Heart left ventricle (tissue), 16 donors: Measurements from ENCODE around the gene COL23A1. TPM values are rescaled to one million over a fixed set of nuclear protein-coding genes. Genes with fewer than 3 reads are reported as not detected.

ENCODE experiments used
- ATAC-seq, 4 donors: fragments of 200-7000 bp; cut with Tn5 transposase; one replicate each; pipeline ENCODE4 v1.9.1; 2020 to 2022; ENCODE audit warnings: moderate library complexity in 4 of 4, mild to moderate bottlenecking in 3 of 4, moderate number of reproducible peaks in 1 of 4
- DNase-seq, 5 donors: peaks; one replicate each; pipeline ENCODE4 v3.0.0-alpha.2; 2020
- H3K27ac ChIP-seq, 12 donors: fragments of 200-600 bp; sonication (generic) in 4 of 12; one replicate each; pipeline versions ENCODE4 v1.5.0 to v1.8.0; 2016 to 2022; ENCODE audit warnings: mild to moderate bottlenecking in 2 of 12
- H3K27me3 ChIP-seq, 9 donors: fragments of 200-600 bp; sonication (generic) in 2 of 9; one replicate each; pipeline versions ENCODE4 v1.5.1 to v1.8.0; 2016 to 2022; ENCODE audit warnings: mild to moderate bottlenecking in 3 of 9
- H3K36me3 ChIP-seq, 9 donors: fragments of 200-600 bp; sonication (generic) in 2 of 9; one replicate each; pipeline versions ENCODE4 v1.5.0 to v1.8.0; 2018 to 2022; ENCODE audit warnings: mild to moderate bottlenecking in 2 of 9
- H3K4me1 ChIP-seq, 12 donors: fragments of 200-600 bp; sonication (generic) in 4 of 12; one replicate each; pipeline versions ENCODE4 v1.5.0 to v1.8.0; 2016 to 2022; ENCODE audit warnings: mild to moderate bottlenecking in 3 of 12
- H3K4me3 ChIP-seq, 12 donors: fragments of 200-600 bp; sonication (generic) in 4 of 12; one replicate each; pipeline versions ENCODE4 v1.5.0 to v1.8.0; 2017 to 2022; ENCODE audit warnings: mild to moderate bottlenecking in 9 of 12, moderate library complexity in 4 of 12
- H3K9me3 ChIP-seq, 12 donors: fragments of 200-600 bp; sonication (generic) in 4 of 12; one replicate each; pipeline versions ENCODE4 v1.5.0 to v1.8.0; 2016 to 2022; ENCODE audit warnings: mild to moderate bottlenecking in 1 of 12
- POLR2A ChIP-seq, 2 donors: fragments of 450-650 bp; IDR thresholded peaks; one replicate each; pipeline ENCODE4 v1.6.1; 2017; ENCODE audit warnings: antibody characterized with exemption in 2 of 2, mild to moderate bottlenecking in 2 of 2, moderate library complexity in 2 of 2
- WGBS, 4 donors: extraction: QIAGEN DNeasy Blood & Tissue Kit in 2 of 4; methylation state at CpG; one replicate each; pipeline versions ENCODE4 v1.1.5 to v1.1.7; 2013 to 2018; 5-methylcytosine and 5-hydroxymethylcytosine counted together
- intact Hi-C, 10 donors: fragments of 100-400 bp; cut with DNase I; formaldehyde crosslinking; loops; one replicate each; pipeline versions ENCODE4 v1.11.1 to v1.14.2; 2022
- polyA plus RNA-seq, 2 donors: library from polyadenylated mRNA; stranded (reverse); fragments of 200-250 nt; gene quantifications; one replicate each; pipeline ENCODE4 v1.2.3, GENCODE V29; 2013
- total RNA-seq, 9 donors: library from RNA; depleted of rRNA in 2 of 9; stranded (reverse); fragments of >200 nt in 2 of 9; fragmentation: NEBNext Ultra II Directional in 3 of 9; extraction: Animal tissue kit (Norgen Biotek cat#: 25700) in 3 of 9; gene quantifications; one replicate each; pipeline versions ENCODE4 v1.1.0 to v1.2.4, GENCODE V29; 2016 to 2023
- TF ChIP-seq, protein P1 (sequence below), 12 donors: fragments of 200-600 bp; sonication (generic) in 4 of 12; IDR thresholded peaks; one replicate each; pipeline versions ENCODE4 v1.5.0 to v1.8.0; 2018 to 2022; ENCODE audit warnings: antibody characterized with exemption in 12 of 12, mild to moderate bottlenecking in 5 of 12
- donor health status: ischemic (EF 13 %, LVEDD 7.1; RV severe dilation, severe dysfunction).
- donor health status: healthy with polysubstance abuse.
- donor health status: DM: no; HTN: yes; CAD: no.
- donor health status: DM: no; HTN: no; CAD: no.
- donor health status: ischemic (EF 25% LVEDD 6.9; RV normal size, moderate dysfunction).
- donor health status: ischemic (EF 25% LVEDD 5.7; RV mildly dilated, moderate dysfunction).
- donor health status: healthy.
- donor health status: DM: yes; HTN: yes; CAD: no.
- donor health status: ischemic (EF 35%, LVEDD 5.7; RV mildly dilated, moderate dysfunction).
- donor health status: nonischemic (EF 11% LVEDD 7.7; RV severe dilation, severe dysfunction).
- donor health status: DM: yes; HTN: yes; CAD: no.
- donor health status: PGD.
- donor health status: ischemic (EF 29% LVEDD 5.4; RV normal size, mild dysfunction).
- donor health status: nonischemic (EF 23%, LVEDD 6.1; RV moderate dilation, normal function).

COL23A1 gene
- total and polyA plus RNA-seq, 11 donors: 6.0 to 33.0 (median 18.8) TPM

DNA sequence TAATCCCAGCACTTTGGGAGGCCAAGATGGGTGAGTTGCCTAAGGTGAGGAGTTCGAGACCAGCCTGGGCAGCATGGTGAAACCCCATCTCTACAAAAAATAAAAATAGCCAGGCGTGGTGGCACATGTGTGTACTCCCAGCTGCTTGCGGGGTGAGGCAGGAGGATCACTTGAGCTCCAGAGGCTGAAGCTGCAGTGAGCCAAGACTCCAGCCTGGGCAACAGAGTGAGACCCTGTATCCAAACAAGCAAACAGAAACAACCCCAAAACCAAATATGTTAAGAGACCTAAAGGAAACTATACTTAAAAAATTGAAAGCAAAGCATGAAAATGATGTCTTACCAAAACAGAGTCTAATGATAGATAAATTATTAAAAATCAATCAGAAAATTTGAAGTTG lies 373.4 kb downstream of the COL23A1 start:
- no peak overlapping the region for H3K27ac ChIP-seq
- WGBS, 4 donors: 89 to 98% (median 94%) methylated on average over 3 of the region's 3 CpGs
- H3K9me3 ChIP-seq: no peaks in the 10 kb centered on the region
- TF ChIP-seq POLR2A (IDR thresholded peaks at IDR 0.05): no peak
- TF ChIP-seq, protein P1, sequence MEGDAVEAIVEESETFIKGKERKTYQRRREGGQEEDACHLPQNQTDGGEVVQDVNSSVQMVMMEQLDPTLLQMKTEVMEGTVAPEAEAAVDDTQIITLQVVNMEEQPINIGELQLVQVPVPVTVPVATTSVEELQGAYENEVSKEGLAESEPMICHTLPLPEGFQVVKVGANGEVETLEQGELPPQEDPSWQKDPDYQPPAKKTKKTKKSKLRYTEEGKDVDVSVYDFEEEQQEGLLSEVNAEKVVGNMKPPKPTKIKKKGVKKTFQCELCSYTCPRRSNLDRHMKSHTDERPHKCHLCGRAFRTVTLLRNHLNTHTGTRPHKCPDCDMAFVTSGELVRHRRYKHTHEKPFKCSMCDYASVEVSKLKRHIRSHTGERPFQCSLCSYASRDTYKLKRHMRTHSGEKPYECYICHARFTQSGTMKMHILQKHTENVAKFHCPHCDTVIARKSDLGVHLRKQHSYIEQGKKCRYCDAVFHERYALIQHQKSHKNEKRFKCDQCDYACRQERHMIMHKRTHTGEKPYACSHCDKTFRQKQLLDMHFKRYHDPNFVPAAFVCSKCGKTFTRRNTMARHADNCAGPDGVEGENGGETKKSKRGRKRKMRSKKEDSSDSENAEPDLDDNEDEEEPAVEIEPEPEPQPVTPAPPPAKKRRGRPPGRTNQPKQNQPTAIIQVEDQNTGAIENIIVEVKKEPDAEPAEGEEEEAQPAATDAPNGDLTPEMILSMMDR (IDR thresholded peaks at IDR 0.05): no peak
- no peaks in the 10 kb centered on the region for H3K27me3 ChIP-seq
- peaks cover 0 to 48% (median 2%) of the 10 kb centered on the region in 12 donors for H3K4me1 ChIP-seq
- intact Hi-C loops: no loop called here
- DNase-seq (peak in 1 of 5 donors; percentile 2), ATAC-seq (no peak)
- H3K4me3 ChIP-seq: no peak overlapping the region
- H3K36me3 ChIP-seq: peaks cover 0 to 100% (median 80%) of the 10 kb centered on the region in 9 donors

DNA sequence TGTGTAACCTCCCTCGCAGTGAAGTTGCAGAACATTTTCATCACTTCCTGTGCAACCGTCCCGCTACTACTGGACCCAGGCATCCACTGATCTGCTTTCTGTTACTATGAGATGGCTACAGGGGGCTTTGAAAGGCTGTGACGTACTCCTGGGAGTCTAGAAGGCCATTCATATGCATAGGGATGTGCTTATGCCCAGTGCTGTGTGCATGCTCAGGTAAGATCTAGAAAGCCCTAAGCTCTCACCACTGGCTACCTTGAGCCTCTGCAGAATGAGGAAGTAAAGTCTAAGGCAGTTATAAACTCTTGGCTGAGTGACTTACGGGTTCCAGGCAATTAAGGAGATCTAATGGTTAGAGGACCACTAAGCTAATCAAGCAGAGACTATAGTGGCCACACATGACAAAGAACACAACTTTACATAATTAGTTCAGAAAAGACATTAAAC lies 374.1 kb downstream of the COL23A1 start:
- Histone ChIP-seq H3K9me3 (no peaks in the 10 kb centered on the region), H3K36me3 (peaks cover 0 to 100% (median 86%) of the 10 kb centered on the region in 9 donors), H3K27me3 (no peaks in the 10 kb centered on the region), H3K27ac (no peak overlapping the region), H3K4me1 (peaks cover 0 to 42% (median 2%) of the 10 kb centered on the region in 12 donors), H3K4me3 (no peak overlapping the region)
- intact Hi-C loops: no loop called here
- ATAC-seq: no peak
- TF ChIP-seq, protein P1 (IDR thresholded peaks at IDR 0.05): no peak
- TF ChIP-seq POLR2A (IDR thresholded peaks at IDR 0.05): no peak
- peak in 1 of 5 donors; percentile 0 for DNase-seq
- WGBS, 4 donors: 89 to 95% (median 90%) methylated on average over 5 of the region's 5 CpGs

- TF ChIP-seq, protein P1 (IDR thresholded peaks at IDR 0.05): no peak
- TF ChIP-seq POLR2A (IDR thresholded peaks at IDR 0.05): no peak
- Histone ChIP-seq H3K4me1 (peaks cover 0 to 35% (median 2%) of the 10 kb centered on the region in 12 donors), H3K27ac (no peak overlapping the region), H3K27me3 (no peaks in the 10 kb centered on the region), H3K9me3 (no peaks in the 10 kb centered on the region), H3K4me3 (no peak overlapping the region), H3K36me3 (peaks cover 4 to 100% (median 87%) of the 10 kb centered on the region in 9 donors)
- intact Hi-C loops: no loop called here
- DNase-seq: peak in 1 of 5 donors; percentile 20
- whole genome bisulfite sequencing, 4 donors: 74 to 86% (median 81%) methylated on average over 12 to 13 of the region's 13 CpGs
- ATAC-seq: peak in 2 of 4 donors; percentile 18 to 32
Measured at GRCh38 chr5:178215280-178216002, 374.8 kb downstream of the COL23A1 start.

GRCh38 chr5:178214160-178214803 lies 375.9 kb downstream of the COL23A1 start:
- Histone ChIP-seq H3K36me3 (peaks cover 7 to 100% (median 90%) of the 10 kb centered on the region in 9 donors), H3K9me3 (no peaks in the 10 kb centered on the region), H3K4me3 (no peak overlapping the region), H3K27me3 (no peaks in the 10 kb centered on the region), H3K27ac (no peak overlapping the region), H3K4me1 (peaks cover 0 to 35% (median 2%) of the 10 kb centered on the region in 12 donors)
- no peak for TF ChIP-seq POLR2A (IDR thresholded peaks at IDR 0.05)
- TF ChIP-seq, protein P1 (IDR thresholded peaks at IDR 0.05): no peak
- ATAC-seq (no peak), DNase-seq (peak in 1 of 5 donors; percentile 10)
- intact Hi-C loops: no loop called here
- WGBS, 4 donors: 89 to 97% (median 94%) methylated on average over 6 of the region's 6 CpGs
